Measurements from ENCODE around the gene TMEM154. TPM values are rescaled to one million over a fixed set of nuclear protein-coding genes. Genes with fewer than 3 reads are reported as not detected.

Gene TMEM154
- total RNA-seq, 1 donor from 2014 or later = 1.4 TPM

GRCh38 chr4:152709675-152710438 lies 30.1 kb upstream of the TMEM154 start:
- Histone ChIP-seq H3K9me3 (replicated peaks) (peaks cover 8% of the 10 kb centered on the region), H3K36me3 (no peaks in the 10 kb centered on the region), H3K4me1 (peaks cover 15% of the 10 kb centered on the region), H3K4me3 (no peak overlapping the region), H3K27ac (replicated peaks) (no peak overlapping the region), H3K27me3 (ENCODE audit: low read depth) (no peaks in the 10 kb centered on the region)
- intact Hi-C loops (cut with micrococcal nuclease) = no loop called here
- DNase-seq = no peak
- TF ChIP-seq, protein P1, sequence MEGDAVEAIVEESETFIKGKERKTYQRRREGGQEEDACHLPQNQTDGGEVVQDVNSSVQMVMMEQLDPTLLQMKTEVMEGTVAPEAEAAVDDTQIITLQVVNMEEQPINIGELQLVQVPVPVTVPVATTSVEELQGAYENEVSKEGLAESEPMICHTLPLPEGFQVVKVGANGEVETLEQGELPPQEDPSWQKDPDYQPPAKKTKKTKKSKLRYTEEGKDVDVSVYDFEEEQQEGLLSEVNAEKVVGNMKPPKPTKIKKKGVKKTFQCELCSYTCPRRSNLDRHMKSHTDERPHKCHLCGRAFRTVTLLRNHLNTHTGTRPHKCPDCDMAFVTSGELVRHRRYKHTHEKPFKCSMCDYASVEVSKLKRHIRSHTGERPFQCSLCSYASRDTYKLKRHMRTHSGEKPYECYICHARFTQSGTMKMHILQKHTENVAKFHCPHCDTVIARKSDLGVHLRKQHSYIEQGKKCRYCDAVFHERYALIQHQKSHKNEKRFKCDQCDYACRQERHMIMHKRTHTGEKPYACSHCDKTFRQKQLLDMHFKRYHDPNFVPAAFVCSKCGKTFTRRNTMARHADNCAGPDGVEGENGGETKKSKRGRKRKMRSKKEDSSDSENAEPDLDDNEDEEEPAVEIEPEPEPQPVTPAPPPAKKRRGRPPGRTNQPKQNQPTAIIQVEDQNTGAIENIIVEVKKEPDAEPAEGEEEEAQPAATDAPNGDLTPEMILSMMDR (IDR thresholded peaks at IDR 0.05; ENCODE audit: borderline replicate concordance) = no peak

DNA sequence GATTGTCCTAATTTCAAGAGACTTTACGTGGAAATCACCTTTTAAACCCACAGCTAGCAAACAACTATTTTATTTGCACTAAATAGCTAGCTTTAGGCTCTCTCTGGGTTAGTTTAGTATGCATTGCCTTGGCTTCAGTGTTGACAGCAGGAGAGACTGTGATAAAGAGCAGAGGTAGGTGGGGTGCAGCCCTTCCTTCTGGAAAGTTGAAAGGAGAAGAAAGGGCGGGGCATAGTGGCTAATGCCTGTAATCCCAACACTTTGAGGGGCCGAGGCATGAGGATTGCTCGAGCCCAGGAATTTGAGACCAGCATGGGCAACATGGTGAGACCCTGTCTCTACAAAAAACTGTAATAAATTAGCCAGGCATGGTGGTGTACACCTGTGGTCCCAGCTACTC lies 29.0 kb upstream of the TMEM154 start:
- Histone ChIP-seq H3K27ac (replicated peaks) (no peak overlapping the region), H3K36me3 (no peaks in the 10 kb centered on the region), H3K4me1 (peaks cover 5% of the 10 kb centered on the region), H3K4me3 (no peak overlapping the region), H3K9me3 (replicated peaks) (peaks cover 16% of the 10 kb centered on the region), H3K27me3 (ENCODE audit: low read depth) (no peaks in the 10 kb centered on the region)
- no peak for DNase-seq
- intact Hi-C loops (cut with micrococcal nuclease) = no loop called here
- TF ChIP-seq, protein P1 (IDR thresholded peaks at IDR 0.05; ENCODE audit: borderline replicate concordance) = no peak

GRCh38 chr4:152708361-152708760 lies 28.6 kb upstream of the TMEM154 start:
- no peaks in the 10 kb centered on the region for H3K36me3 ChIP-seq
- no peak overlapping the region for H3K4me3 ChIP-seq
- H3K27ac ChIP-seq (replicated peaks) = no peak overlapping the region
- H3K9me3 ChIP-seq (replicated peaks) = peaks cover 18% of the 10 kb centered on the region
- no peak for DNase-seq
- peaks cover 4% of the 10 kb centered on the region for H3K4me1 ChIP-seq
- TF ChIP-seq, protein P1 (IDR thresholded peaks at IDR 0.05; ENCODE audit: borderline replicate concordance) = no peak
- intact Hi-C loops (cut with micrococcal nuclease) = no loop called here
- H3K27me3 ChIP-seq (ENCODE audit: low read depth) = no peaks in the 10 kb centered on the region

DNA sequence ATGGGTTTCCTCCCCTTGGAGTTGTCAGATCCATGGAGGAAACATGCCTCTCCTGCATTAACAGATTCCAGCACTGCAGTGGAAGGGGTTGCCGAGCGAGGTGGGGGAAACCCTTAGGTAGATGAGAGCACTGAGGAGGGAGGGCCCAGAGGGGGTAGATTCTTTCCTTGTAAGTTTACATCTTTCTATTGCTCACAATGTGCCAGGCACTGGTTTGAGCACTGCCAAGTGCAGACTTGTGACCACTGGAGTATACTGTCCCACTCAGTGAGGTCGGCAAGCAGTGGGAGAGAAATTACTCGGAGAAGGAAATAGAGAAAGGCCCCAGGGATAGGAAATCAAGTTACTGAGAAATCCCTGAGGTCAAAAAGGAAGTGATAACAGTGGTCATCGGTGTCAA lies 27.8 kb upstream of the TMEM154 start:
- H3K4me3 ChIP-seq = no peak overlapping the region
- H3K27ac ChIP-seq (replicated peaks) = no peak overlapping the region
- H3K27me3 ChIP-seq (ENCODE audit: low read depth) = no peaks in the 10 kb centered on the region
- H3K9me3 ChIP-seq (replicated peaks) = peaks cover 18% of the 10 kb centered on the region
- intact Hi-C loops (cut with micrococcal nuclease) = no loop called here
- H3K4me1 ChIP-seq = peaks cover 4% of the 10 kb centered on the region
- no peaks in the 10 kb centered on the region for H3K36me3 ChIP-seq
- DNase-seq = no peak
- TF ChIP-seq, protein P1 (IDR thresholded peaks at IDR 0.05; ENCODE audit: borderline replicate concordance) = no peak

DNA sequence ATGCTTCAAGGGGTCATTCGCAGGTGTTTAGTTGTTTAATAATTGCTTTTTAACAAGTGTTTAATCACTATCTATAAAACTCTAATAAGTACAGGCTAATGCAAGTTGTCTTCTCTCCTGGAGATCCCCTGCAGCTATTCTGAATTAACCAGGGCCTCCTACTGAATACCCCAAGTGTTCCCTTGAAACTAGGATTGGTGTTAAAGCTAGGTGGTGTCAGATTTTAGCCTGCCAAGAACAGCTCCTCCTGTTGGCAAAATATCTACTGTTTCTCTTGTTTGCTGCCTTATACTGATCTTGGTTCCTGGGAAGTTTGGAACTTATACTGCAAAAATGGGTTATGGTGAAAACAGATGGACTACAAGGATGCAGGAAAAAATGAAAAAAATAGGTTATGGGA lies 26.1 kb upstream of the TMEM154 start:
- Histone ChIP-seq H3K9me3 (replicated peaks) (peaks cover 18% of the 10 kb centered on the region), H3K4me3 (no peak overlapping the region), H3K27me3 (ENCODE audit: low read depth) (peaks cover 7% of the 10 kb centered on the region), H3K36me3 (no peaks in the 10 kb centered on the region), H3K27ac (replicated peaks) (no peak overlapping the region), H3K4me1 (peaks cover 4% of the 10 kb centered on the region)
- intact Hi-C loops (cut with micrococcal nuclease) = no loop called here
- TF ChIP-seq, protein P1 (IDR thresholded peaks at IDR 0.05; ENCODE audit: borderline replicate concordance) = no peak
- DNase-seq = no peak

Data from left ventricle myocardium inferior (tissue), 1 donor.